K562 (cell line): ENCODE results near the gene HEXD. TPM values are rescaled to one million over a fixed set of nuclear protein-coding genes. Genes with fewer than 3 reads are reported as not detected.

Source experiments
- BMI1 ChIP-seq: fragments of 150-350 bp; IDR thresholded peaks from 2 replicates; pipeline ENCODE4 v1.6.1; 2014; ENCODE audit warnings: low read length
- CHCHD3 ChIP-seq: fragments of 250-450 bp; sonication (Bioruptor Pico); IDR thresholded peaks from 2 replicates; pipeline ENCODE4 v2.1.2; 2022; ENCODE audit warnings: mild to moderate bottlenecking
- ETV1 ChIP-seq: fragments of 450-650 bp; conservative IDR thresholded peaks from 2 replicates; pipeline ENCODE4 v1.6.1; 2016; ENCODE audit warnings: missing genetic modification characterization, control low read depth, low read depth, missing compliant biosample characterization
- ETV6 ChIP-seq, 3 experiments: fragments of 150-350 bp in 1 of 3; sonication (generic) in 1 of 3; formaldehyde crosslinking in 1 of 3; IDR thresholded peaks; 2 replicates each; pipeline versions ENCODE4 v1.6.1 to v1.8.0; 2014 to 2022; ENCODE audit warnings: borderline replicate concordance in 2 of 3, low read depth in 2 of 3, antibody characterized with exemption in 1 of 3, low read length in 1 of 3, mild to moderate bottlenecking in 1 of 3, missing genetic modification reagents in 1 of 3
- EZH2 ChIP-seq: IDR thresholded peaks from 2 replicates; pipeline ENCODE4 v1.6.1; 2012; ENCODE audit warnings: low read depth, mild to moderate bottlenecking, inconsistent platforms, low read length, borderline replicate concordance
- HNRNPK ChIP-seq: fragments of 200-400 bp; formaldehyde crosslinking; IDR thresholded peaks from one replicate; pipeline ENCODE4 v1.6.1; 2018; ENCODE audit warnings: mild to moderate bottlenecking, low read depth, low read length; ENCODE audit not compliant: poor library complexity, severe bottlenecking
- MAFK ChIP-seq: IDR thresholded peaks from 2 replicates; pipeline ENCODE4 v1.6.1; 2011; ENCODE audit warnings: low read length, improper control_type of control experiment
- POU5F1 ChIP-seq: fragments of 150-350 bp; IDR thresholded peaks from 2 replicates; pipeline ENCODE4 v1.6.1; 2014; ENCODE audit warnings: borderline replicate concordance, low read length, low read depth, mild to moderate bottlenecking; ENCODE audit not compliant: partially characterized antibody
- SAFB ChIP-seq: fragments of 200-400 bp; formaldehyde crosslinking; IDR thresholded peaks from 2 replicates; pipeline ENCODE4 v1.6.1; 2017; ENCODE audit warnings: low read depth, low read length, borderline replicate concordance
- TRIM24 ChIP-seq, 2 experiments: fragments of 450-650 bp; IDR thresholded peaks; 2 replicates each; pipeline ENCODE4 v1.6.1; 2016
- ZBTB1 ChIP-seq: sonication (generic); formaldehyde crosslinking; IDR thresholded peaks from 2 replicates; pipeline ENCODE4 v1.8.1; 2023; ENCODE audit warnings: missing genetic modification reagents, low read depth, mild to moderate bottlenecking, borderline replicate concordance
- ZNF143 ChIP-seq: sonication (generic); formaldehyde crosslinking; IDR thresholded peaks from 2 replicates; pipeline ENCODE4 v1.9.0; 2022; ENCODE audit warnings: mild to moderate bottlenecking, missing genetic modification reagents
- ZNF23 ChIP-seq: fragments of 250-450 bp; sonication (Bioruptor Pico); IDR thresholded peaks from 2 replicates; pipeline ENCODE4 v1.4.0; 2020; ENCODE audit warnings: mild to moderate bottlenecking
- ZNF311 ChIP-seq: fragments of 250-450 bp; sonication (Bioruptor Pico); IDR thresholded peaks from 2 replicates; pipeline ENCODE4 v1.4.0; 2020; ENCODE audit warnings: mild to moderate bottlenecking, moderate library complexity
- ZNF551 ChIP-seq: fragments of 250-450 bp; sonication (Bioruptor Pico); IDR thresholded peaks from 2 replicates; pipeline ENCODE4 v1.5.0; 2021; ENCODE audit warnings: mild to moderate bottlenecking, moderate library complexity
- ZNF699 ChIP-seq: fragments of 250-450 bp; sonication (Bioruptor Pico); IDR thresholded peaks from 2 replicates; pipeline ENCODE4 v1.8.0; 2021; ENCODE audit warnings: mild to moderate bottlenecking, moderate library complexity; ENCODE audit not compliant: insufficient replicate concordance
- polyA plus RNA-seq, 8 experiments: library from polyadenylated mRNA; depleted of rRNA in 4 of 8; stranded (reverse) in 5 of 8; unstranded in 3 of 8; fragments of >200 nt; fragmentation: Nextera tagmentation in 2 of 8; fragmentation: Illumina TruSeq in 1 of 8; extraction: Ambion mirVana in 2 of 8; extraction: Trizol in 1 of 8; gene quantifications; 2 replicates each; pipeline versions ENCODE4 v1.2.1 to v1.2.3, GENCODE V29; 2011 to 2014; ENCODE audit warnings: inconsistent platforms in 1 of 8, missing spikeins in 1 of 8
- total RNA-seq, 7 experiments: library from RNA; depleted of rRNA in 6 of 7; stranded (reverse); fragments of >200 nt in 6 of 7; fragmentation: Illumina TruSeq in 2 of 7; extraction: Trizol in 2 of 7; gene quantifications; 2 replicates each; pipeline versions ENCODE4 v1.2.1 to v1.2.3, GENCODE V29; 2011 to 2021; ENCODE audit warnings: low replicate concordance in 1 of 7
- TF ChIP-seq, protein P1 (sequence below), 2 experiments: fragments of 450-650 bp; IDR thresholded peaks; 2 replicates each; pipeline ENCODE4 v1.6.1; 2016; ENCODE audit warnings: mild to moderate bottlenecking in 2 of 2, borderline replicate concordance in 1 of 2, low read depth in 1 of 2, moderate library complexity in 1 of 2
- TF ChIP-seq, protein P2 (sequence below): IDR thresholded peaks from 3 replicates; pipeline ENCODE4 v1.6.1; 2011; ENCODE audit warnings: borderline replicate concordance, mild to moderate bottlenecking; ENCODE audit not compliant: insufficient read length, insufficient read depth

Gene HEXD
- total and polyA plus RNA-seq, 9 of the 15 experiments (the other 6 are each of a cell fraction or from before 2014, with no cell fraction given) = 1.0 to 25.3 (median 10.0) TPM

DNA sequence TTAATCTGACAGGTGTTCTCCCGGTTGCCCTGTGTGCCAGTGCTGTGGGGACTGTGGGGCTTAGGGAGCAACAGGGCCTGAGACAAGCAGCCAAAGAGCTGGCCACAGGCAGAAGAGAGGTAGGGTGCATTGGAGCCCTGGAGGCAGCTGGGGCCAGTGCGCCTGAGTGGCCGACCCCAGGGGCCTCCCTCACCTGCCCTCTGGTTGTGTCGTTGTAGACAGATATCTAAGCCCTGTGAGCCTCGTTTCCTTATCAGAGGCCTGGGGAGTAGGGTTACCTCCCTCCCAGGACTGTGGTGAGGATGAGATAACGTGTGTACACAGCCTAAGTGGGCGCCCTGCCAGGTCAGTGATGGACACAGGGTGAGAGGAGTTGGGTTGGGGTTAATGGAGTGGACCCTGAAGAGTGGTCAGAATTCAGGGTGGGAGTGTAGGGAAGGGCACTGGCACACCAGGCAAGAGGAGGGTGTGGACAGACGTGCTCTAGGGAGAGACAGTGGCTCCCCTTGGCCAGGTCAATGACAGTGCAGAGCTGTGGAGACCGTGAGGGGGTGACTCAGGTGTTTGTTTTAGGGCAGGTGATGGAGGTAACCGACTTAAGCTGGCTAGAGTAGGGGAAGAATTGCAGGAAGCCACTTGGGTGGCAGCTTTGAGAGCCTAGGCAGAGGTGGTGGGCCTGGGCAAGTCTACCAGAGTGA, 43.8 kb downstream of the HEXD start (continued):
- TF ChIP-seq, protein P1, sequence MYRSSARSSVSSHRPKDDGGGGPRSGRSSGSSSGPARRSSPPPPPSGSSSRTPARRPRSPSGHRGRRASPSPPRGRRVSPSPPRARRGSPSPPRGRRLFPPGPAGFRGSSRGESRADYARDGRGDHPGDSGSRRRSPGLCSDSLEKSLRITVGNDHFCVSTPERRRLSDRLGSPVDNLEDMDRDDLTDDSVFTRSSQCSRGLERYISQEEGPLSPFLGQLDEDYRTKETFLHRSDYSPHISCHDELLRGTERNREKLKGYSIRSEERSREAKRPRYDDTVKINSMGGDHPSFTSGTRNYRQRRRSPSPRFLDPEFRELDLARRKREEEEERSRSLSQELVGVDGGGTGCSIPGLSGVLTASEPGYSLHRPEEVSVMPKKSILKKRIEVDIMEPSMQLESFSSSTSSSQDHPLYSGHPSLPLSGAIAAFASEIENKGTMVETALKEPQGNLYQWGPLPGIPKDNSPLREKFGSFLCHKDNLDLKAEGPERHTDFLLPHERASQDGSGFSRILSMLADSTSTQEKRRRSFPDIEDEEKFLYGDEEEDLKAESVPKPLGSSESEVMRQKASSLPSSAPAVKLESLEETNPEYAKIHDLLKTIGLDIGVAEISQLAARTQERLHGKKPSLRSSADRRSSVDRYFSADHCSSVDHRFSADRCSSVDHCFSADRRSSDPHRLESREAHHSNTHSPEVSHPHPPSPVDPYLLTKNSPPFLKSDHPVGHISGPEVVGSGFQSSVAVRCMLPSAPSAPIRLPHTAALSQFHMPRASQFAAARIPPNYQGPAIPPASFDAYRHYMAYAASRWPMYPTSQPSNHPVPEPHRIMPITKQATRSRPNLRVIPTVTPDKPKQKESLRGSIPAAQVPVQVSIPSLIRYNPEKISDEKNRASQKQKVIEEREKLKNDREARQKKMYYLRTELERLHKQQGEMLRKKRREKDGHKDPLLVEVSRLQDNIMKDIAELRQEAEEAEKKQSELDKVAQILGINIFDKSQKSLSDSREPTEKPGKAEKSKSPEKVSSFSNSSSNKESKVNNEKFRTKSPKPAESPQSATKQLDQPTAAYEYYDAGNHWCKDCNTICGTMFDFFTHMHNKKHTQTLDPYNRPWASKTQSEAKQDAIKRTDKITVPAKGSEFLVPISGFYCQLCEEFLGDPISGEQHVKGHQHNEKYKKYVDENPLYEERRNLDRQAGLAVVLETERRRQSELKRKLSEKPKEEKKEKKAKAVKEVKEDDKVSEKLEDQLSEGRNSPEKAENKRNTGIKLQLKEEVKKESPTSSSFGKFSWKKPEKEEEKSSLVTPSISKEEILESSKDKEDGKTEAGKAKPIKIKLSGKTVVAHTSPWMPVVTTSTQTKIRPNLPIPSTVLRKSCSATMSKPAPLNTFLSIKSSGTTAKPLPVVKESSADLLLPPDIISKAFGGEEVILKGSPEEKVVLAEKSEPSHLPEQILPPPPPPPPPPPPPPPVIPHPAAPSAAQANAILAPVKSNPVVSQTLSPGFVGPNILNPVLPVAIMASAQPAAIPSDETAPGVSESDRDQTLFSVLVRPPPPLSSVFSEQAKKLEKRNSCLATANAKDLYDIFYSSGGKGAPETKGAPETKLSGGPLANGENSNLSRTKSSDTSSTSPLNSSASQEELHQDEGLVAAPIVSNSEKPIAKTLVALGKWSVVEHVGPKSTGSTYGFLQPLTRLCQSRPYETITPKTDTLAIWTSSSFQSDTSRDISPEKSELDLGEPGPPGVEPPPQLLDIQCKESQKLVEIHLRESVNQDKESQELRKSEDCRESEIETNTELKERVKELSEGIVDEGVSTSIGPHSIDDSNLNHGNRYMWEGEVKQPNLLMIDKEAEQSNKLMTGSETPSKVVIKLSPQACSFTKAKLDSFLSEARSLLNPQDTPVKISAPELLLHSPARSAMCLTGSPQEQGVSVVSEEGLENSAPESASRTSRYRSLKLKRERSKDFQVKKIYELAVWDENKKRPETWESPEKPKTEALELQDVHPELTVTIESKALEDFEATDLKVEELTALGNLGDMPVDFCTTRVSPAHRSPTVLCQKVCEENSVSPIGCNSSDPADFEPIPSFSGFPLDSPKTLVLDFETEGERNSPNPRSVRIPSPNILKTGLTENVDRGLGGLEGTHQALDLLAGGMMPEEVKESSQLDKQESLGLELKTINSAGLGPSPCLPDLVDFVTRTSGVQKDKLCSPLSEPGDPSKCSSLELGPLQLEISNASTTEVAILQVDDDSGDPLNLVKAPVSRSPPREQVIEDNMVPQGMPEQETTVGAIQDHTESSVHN (IDR thresholded peaks at IDR 0.05; ENCODE audit: borderline replicate concordance in 1 of 2, low read depth in 1 of 2) = no peak
- TF ChIP-seq MAFK (peak; percentile 38; the same call in 1 of the 2 replicates), ZBTB1 (CRISPR knock-in tag) (no peak), CHCHD3 (CRISPR knock-in tag) (no peak), EZH2 (no peak), ZNF699 (CRISPR knock-in tag) (no peak), POU5F1 (no peak), ETV1 (tag) (no peak), ZNF311 (CRISPR knock-in tag) (no peak), HNRNPK (no peak), ETV6 (IDR thresholded peaks at IDR 0.05; ENCODE audit: borderline replicate concordance in 1 of 2, low read depth in 2 of 2, low read length in 1 of 2) (no peak; a peak in 1 of 4 replicates), ETV6 (CRISPR knock-in tag; IDR thresholded peaks at IDR 0.05; ENCODE audit: borderline replicate concordance) (no peak), SAFB (no peak), ZNF23 (no peak), ZNF551 (no peak), ZNF143 (no peak), BMI1 (no peak), TRIM24 (IDR thresholded peaks at IDR 0.05) (peak; percentile 95 to 97)
- TF ChIP-seq, protein P2, sequence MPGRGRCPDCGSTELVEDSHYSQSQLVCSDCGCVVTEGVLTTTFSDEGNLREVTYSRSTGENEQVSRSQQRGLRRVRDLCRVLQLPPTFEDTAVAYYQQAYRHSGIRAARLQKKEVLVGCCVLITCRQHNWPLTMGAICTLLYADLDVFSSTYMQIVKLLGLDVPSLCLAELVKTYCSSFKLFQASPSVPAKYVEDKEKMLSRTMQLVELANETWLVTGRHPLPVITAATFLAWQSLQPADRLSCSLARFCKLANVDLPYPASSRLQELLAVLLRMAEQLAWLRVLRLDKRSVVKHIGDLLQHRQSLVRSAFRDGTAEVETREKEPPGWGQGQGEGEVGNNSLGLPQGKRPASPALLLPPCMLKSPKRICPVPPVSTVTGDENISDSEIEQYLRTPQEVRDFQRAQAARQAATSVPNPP = no peak
